Measurements from ENCODE around the gene PLCG2.
"Not testable (repeated sequence)": the region's sequence is repeated elsewhere in the genome, so short reads cannot be mapped to it uniquely, and the experiment has no call there.

Gene PLCG2

DNA sequence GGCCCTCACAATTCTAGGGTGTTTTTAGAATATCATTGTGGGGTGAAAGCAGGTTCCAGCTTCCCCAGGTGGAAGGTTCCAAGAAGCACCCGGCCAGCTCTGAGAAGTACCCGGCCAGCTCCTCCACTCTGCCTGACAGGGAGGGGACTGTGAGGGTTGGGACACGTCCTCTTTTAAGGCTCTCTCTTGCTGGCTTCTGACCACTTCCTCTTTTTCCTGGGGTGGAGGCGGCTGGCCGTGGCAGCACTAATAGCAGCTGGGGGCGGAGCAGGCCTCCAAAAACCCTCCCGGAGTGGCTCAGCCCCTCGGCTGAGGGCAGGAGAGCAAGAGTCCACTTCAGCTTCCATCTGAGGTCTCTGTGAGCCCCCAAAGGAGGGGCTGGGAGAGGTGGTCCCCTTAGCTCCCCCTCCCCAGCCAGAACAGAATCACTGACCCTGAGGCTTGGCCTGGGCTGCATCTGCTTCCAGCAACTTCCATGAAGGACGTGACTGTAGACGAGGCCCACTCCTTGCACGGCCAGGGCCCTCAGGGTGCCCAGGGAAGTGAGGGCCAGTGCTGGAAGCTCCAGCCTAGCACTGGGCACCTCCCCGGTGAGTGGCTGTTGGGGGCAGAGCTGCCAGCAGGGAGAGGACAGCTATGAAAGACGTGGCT lies 26.7 kb upstream of the PLCG2 start:
- H3K27ac ChIP-seq: no peak overlapping the region
- DNase-seq (ENCODE audit: low read depth, low spot score): no peak

DNA sequence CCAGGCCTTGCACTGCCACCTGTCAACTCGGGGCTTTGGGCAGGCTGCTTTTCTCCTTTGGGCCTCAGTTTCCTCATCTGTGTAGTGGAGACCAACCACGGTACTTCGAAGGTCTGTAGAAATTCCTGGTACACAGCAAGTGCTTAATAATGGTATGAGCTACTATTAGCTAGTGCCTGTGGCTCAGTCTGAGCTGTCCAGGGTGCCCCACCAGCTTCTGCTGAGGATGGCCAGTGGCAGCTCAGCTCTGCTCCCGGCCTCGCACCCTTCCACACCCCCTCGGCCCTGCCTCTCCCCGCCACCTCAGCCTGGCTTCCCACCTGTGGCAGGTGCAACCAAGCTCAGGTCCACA lies 26.2 kb upstream of the PLCG2 start:
- no peak overlapping the region for H3K27ac ChIP-seq
- no peak for DNase-seq (ENCODE audit: low read depth, low spot score)

DNA sequence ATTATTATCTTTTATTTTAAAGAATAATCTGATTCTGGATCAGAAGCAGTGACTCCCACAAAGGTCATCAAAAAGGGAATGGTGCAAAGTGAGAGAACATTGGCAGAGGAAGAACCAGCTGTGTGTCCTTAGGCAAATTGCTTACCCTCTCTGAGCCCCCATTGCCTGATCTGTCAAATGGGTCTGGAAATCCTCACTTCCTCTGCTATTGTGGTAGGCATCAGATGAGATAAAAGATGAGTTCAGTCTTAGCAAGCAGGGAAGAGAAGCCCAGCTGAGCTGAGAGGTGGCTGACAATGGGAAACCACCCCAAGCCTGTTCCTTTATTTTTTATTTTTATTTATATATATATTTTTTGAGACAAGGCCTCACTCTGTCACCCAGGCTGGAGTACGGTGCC lies 24.2 kb upstream of the PLCG2 start:
- no peak overlapping the region for H3K27ac ChIP-seq
- no peak for DNase-seq (ENCODE audit: low read depth, low spot score)

DNA sequence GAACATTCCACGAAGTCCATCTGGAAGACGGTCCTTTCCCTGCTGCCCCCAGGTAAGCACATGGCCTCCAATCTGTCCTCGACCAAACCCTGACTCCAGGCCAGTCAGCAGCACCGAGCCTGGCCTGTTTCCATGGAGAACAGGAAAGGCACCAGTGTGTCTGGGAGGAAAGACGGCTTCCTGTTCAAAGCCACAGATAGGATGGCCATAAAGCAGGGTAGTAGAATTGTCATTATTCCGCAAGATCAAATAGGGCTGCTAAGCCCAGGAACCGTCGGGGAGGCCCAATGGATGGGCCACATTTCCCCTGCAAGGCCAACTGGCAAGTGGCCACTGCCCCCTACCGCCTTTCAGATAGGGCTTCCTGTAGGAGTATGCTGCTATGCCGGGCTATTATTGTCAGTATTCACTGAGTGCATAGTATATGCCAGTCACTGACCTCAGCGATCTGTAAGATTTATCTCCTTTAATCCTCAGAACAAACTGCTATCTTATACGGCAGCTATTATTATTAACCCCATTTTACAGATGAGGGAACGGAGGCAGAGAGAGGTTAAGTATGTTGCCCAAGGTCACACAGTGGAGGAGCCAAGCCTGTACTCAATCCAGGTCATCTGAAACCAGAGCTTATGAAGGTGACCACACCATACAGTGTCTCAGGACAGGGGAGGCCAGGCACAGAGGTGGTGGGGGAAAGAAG lies 23.0 kb upstream of the PLCG2 start:
- DNase-seq (ENCODE audit: low read depth, low spot score): no peak
- H3K27ac ChIP-seq: no peak overlapping the region

DNA sequence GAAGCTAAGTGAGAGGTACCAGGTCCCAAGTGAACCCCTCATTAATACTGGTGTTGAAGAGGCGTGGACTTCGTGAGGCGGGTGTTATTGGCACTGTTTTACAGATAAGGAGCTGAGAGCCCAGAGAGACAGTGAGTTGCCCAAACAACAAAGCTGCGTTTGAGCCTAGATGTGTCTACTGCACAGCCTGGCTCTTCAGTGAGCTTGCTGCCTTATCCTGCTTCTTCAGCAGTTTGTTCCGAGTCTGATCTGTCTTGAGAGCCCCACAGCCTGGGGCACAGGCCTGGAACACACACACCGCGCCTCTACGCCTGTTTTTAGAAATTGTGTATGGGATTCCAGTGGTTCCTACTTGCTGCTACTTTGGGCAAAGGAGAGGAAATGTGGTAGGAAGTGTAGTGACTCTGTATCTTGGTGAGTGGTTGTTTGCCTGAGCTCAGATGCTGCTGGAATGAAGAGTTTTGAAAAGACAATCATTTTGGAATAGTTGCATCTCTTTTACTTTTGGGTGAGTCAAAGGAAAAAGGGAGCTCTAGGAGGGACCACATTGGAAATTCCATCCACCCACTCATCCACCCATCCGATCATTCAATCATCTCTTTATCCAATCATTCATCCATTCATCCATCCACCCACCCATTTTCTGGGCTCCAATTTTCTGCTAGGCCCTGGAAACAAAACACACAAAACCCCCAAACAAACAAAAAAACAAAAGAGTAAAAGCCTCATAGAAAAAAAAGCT lies 22.3 kb upstream of the PLCG2 start:
- no peak overlapping the region for H3K27ac ChIP-seq

GRCh38 chr16:81758376-81758775 lies 20.7 kb upstream of the PLCG2 start:
- DNase-seq (ENCODE audit: low read depth, low spot score): peak; percentile 41
- no peak overlapping the region for H3K27ac ChIP-seq

More for the DNA sequence above, 22.3 kb upstream of the PLCG2 start:
- DNase-seq (ENCODE audit: low read depth, low spot score): no peak

DNA sequence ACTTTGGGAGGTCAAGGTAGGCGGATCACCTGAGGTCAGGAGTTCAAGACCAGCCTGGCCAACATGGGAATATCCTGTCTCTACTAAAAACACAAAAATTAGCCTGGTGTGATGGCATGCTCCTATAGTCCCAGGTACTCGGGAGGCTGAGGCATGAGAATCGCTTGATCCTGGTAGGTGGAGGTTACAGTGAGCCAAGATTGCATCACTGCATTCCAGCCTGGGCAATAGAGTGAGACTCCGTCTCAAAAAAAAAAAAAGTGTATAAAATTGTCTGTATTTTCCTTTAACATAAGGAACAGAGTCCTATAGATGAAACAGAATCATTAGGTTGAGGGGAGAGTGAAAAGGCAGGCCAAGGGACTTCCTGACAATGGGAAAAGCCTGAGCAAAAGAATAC lies 16.8 kb upstream of the PLCG2 start:
- not testable (repeated sequence) for H3K27ac ChIP-seq; DNase-seq (ENCODE audit: low read depth, low spot score)

- no peak for DNase-seq (ENCODE audit: low read depth, low spot score)
- no peak overlapping the region for H3K27ac ChIP-seq
Observed at GRCh38 chr16:81765111-81765919, 13.8 kb upstream of the PLCG2 start.

DNA sequence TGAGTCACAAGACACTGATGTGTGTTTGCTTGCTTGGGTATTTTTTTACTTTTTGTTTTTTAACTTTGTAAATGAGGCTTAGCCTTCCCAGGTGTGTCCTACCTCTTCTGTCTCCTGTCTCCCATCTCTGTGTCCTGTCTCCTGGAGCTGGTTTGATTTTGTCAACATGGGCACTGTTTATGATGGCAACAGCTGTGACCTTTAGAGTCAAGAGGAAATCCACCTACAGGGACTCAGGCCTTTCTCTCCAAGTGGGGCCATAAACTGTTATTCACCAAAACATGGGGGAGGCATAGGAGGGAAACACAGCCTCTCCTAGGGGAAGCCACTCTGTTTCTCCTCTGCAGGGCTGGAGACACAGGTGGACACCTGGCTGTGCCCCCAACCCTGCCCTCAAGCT lies 13.1 kb upstream of the PLCG2 start:
- DNase-seq (ENCODE audit: low read depth, low spot score): no peak
- H3K27ac ChIP-seq: no peak overlapping the region

DNA sequence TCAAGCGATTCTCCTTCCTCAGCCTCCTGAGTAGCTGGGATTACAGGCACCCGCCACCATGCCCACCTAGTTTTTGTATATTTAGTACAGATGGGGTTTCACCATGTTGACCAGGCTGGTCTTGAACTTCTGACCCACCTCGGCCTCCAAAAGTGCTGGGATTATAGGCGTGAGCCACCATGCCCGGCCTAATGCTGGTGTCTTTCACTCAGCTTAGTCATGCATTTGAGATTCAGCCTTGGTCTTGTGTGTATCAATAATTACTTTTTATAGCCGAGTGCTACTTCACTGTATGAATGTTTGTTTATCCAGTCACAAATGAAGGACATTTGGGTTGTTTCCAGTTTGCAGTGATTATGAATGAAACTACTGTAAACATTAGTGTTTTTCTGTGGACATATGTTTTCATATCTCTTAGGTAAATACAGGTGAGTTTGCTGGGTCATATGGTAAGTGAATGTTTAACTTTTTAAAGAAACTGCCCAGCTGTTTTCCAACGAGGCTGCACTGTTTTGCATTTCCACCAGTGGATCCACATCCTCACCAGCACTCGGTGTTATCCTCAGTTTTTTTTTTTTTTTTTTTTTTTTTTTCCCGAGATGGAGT lies 11.0 kb upstream of the PLCG2 start:
- DNase-seq (ENCODE audit: low read depth, low spot score): peak; percentile 27
- no peak overlapping the region for H3K27ac ChIP-seq

GRCh38 chr16:81770008-81770407 lies 9.1 kb upstream of the PLCG2 start:
- H3K27ac ChIP-seq: no peak overlapping the region
- DNase-seq (ENCODE audit: low read depth, low spot score): no peak

- no peak for DNase-seq (ENCODE audit: low read depth, low spot score)
- H3K27ac ChIP-seq: no peak overlapping the region
Observed at GRCh38 chr16:81774348-81774747, 4.7 kb upstream of the PLCG2 start.

DNA sequence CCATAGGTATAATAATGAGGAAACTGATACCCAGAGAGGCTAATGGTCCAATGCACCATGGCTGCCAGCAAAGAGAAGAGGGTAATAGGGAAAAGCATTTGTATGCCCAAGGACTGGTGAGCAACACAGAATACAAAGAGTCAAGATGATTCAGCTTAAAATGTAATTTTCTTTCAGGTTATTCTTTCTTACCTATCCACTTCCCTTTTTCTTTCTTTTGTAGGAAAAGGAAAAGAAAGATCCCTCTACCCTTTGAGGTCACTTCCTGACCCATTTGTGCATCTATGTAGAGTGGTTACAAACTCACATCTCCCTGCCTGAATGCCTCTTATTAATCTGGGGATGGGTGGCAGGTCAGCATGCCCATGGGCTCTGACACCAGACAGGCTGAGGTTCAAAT lies 3.5 kb upstream of the PLCG2 start:
- no peak for DNase-seq (ENCODE audit: low read depth, low spot score)
- no peak overlapping the region for H3K27ac ChIP-seq

GRCh38 chr16:81778231-81778630 lies 860 bp upstream of the PLCG2 start:
- H3K27ac ChIP-seq: no peak overlapping the region
- no peak for DNase-seq (ENCODE audit: low read depth, low spot score)

- H3K27ac ChIP-seq: no peak overlapping the region
- no peak for DNase-seq (ENCODE audit: low read depth, low spot score)
Observed at GRCh38 chr16:81779536-81780320, 637 bp downstream of the PLCG2 start.

- no peak overlapping the region for H3K27ac ChIP-seq
- DNase-seq (ENCODE audit: low read depth, low spot score): no peak
Observed at GRCh38 chr16:81780350-81780749, 1.3 kb downstream of the PLCG2 start.

DNA sequence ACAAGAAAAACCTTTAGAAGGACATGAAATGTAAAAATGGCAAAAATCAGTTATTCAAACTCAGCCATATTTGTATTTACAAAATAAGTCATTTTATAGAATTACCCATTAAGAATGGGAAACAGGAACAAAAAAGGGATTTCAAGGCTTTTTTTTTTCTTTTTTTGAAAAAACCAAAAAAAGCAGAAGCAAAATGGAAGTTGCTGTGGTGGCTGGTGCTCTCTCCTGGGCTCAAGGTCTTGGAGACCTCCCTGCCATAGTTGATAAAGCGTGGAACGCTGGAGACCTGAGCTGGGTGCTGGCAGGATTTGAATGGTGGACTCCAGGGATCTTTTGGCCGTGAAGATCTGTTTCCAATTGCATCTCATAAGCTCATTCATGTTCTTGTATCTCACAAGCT lies 3.1 kb downstream of the PLCG2 start:
- no peak overlapping the region for H3K27ac ChIP-seq
- DNase-seq (ENCODE audit: low read depth, low spot score): no peak

- no peak for DNase-seq (ENCODE audit: low read depth, low spot score)
- no peak overlapping the region for H3K27ac ChIP-seq
Observed at GRCh38 chr16:81784072-81784795, 5.1 kb downstream of the PLCG2 start.

Measured in epithelial cell of prostate (primary cell).